HepG2 (cell line): ENCODE measurements around the gene NBPF1. TPM values are rescaled to one million over a fixed set of nuclear protein-coding genes. Genes with fewer than 3 reads are reported as not detected.
"Not testable (repeated sequence)": the region's sequence is repeated elsewhere in the genome, so short reads cannot be mapped to it uniquely, and the experiment has no call there.

Experiments used
- FOXM1 ChIP-seq: sonication (generic); formaldehyde crosslinking; IDR thresholded peaks from 2 replicates; pipeline ENCODE4 v1.5.0; 2020; ENCODE audit warnings: missing genetic modification reagents
- FOXO1 ChIP-seq: sonication (generic); formaldehyde crosslinking; IDR thresholded peaks from 2 replicates; pipeline ENCODE4 v1.4.0; 2020; ENCODE audit warnings: missing genetic modification reagents
- GABPA ChIP-seq, 2 experiments: IDR thresholded peaks; 2 replicates each; pipeline ENCODE4 v1.6.1; 2011 to 2016; ENCODE audit warnings: low read depth in 2 of 2, low read length in 1 of 2, missing biosample characterization in 1 of 2, missing genetic modification characterization in 1 of 2
- HMG20A ChIP-seq: IDR thresholded peaks from 2 replicates; pipeline ENCODE4 v1.6.1; 2016; ENCODE audit warnings: borderline replicate concordance
- KLF6 ChIP-seq: IDR thresholded peaks from 2 replicates; pipeline ENCODE4 v1.8.0; 2016; ENCODE audit warnings: missing biosample characterization, missing genetic modification reagents
- KMT2A ChIP-seq: sonication (generic); formaldehyde crosslinking; IDR thresholded peaks from 2 replicates; pipeline ENCODE4 v1.4.0; 2020; ENCODE audit warnings: missing genetic modification reagents
- MED13 ChIP-seq: sonication (generic); formaldehyde crosslinking; IDR thresholded peaks from 2 replicates; pipeline ENCODE4 v1.5.0; 2020; ENCODE audit warnings: missing genetic modification reagents
- MIER3 ChIP-seq: IDR thresholded peaks from 2 replicates; pipeline ENCODE4 v1.6.1; 2016; ENCODE audit warnings: missing compliant biosample characterization, borderline replicate concordance
- MIXL1 ChIP-seq: IDR thresholded peaks from 2 replicates; pipeline ENCODE4 v1.6.1; 2016
- NCOA2 ChIP-seq: sonication (generic); formaldehyde crosslinking; IDR thresholded peaks from 2 replicates; pipeline ENCODE4 v1.8.0; 2022; ENCODE audit warnings: inconsistent platforms
- NR2F1 ChIP-seq, 2 experiments: fragments of 450-650 bp in 1 of 2; formaldehyde crosslinking in 1 of 2; IDR thresholded peaks; 2 replicates each; pipeline versions ENCODE4 v1.5.0 to v1.6.1; 2016 to 2020; ENCODE audit warnings: mild to moderate bottlenecking in 1 of 2, missing compliant biosample characterization in 1 of 2, missing genetic modification reagents in 1 of 2, moderate library complexity in 1 of 2
- NR2F2 ChIP-seq: IDR thresholded peaks from 2 replicates; pipeline ENCODE4 v1.6.1; 2012; ENCODE audit warnings: low read depth, inconsistent platforms, borderline replicate concordance
- RCOR2 ChIP-seq: IDR thresholded peaks from 2 replicates; pipeline ENCODE4 v1.6.1; 2016; ENCODE audit warnings: missing biosample characterization, missing genetic modification reagents
- SALL1 ChIP-seq: sonication (generic); formaldehyde crosslinking; IDR thresholded peaks from 2 replicates; pipeline ENCODE4 v1.8.0; 2022; ENCODE audit warnings: mild to moderate bottlenecking, missing genetic modification reagents
- TARDBP ChIP-seq: sonication (generic); formaldehyde crosslinking; IDR thresholded peaks from 2 replicates; pipeline ENCODE4 v1.8.0; 2022; ENCODE audit warnings: mild to moderate bottlenecking, missing genetic modification reagents
- TCF7 ChIP-seq: sonication (generic); IDR thresholded peaks from 2 replicates; pipeline ENCODE4 v1.6.1; 2016; ENCODE audit warnings: antibody characterized with exemption, low read depth
- ZKSCAN8 ChIP-seq: IDR thresholded peaks from 2 replicates; pipeline ENCODE4 v1.6.1; 2016; ENCODE audit warnings: borderline replicate concordance, missing genetic modification reagents, missing compliant biosample characterization
- ZNF501 ChIP-seq: sonication (generic); formaldehyde crosslinking; IDR thresholded peaks from 2 replicates; pipeline ENCODE4 v1.5.1; 2020; ENCODE audit warnings: mild to moderate bottlenecking, moderate library complexity, missing genetic modification reagents
- ZNF614 ChIP-seq: IDR thresholded peaks from 2 replicates; pipeline ENCODE4 v1.6.1; 2018; ENCODE audit warnings: missing biosample characterization, missing genetic modification reagents, inconsistent platforms, borderline replicate concordance
- polyA plus RNA-seq, 8 experiments: library from polyadenylated mRNA; depleted of rRNA in 3 of 8; stranded (reverse) in 7 of 8; unstranded in 1 of 8; fragments of >200 nt; fragmentation: Illumina TruSeq in 4 of 8; extraction: Trizol in 4 of 8; gene quantifications; 2 replicates each; pipeline versions ENCODE4 v1.2.1 to v1.2.3, GENCODE V29; 2011 to 2016; ENCODE audit warnings: low read depth in 4 of 8, missing spikeins in 1 of 8, mixed read lengths in 1 of 8; ENCODE audit not compliant: insufficient read depth in 1 of 8
- total RNA-seq, 5 experiments: library from RNA; depleted of rRNA; stranded (reverse); fragments of >200 nt; fragmentation: Illumina TruSeq; extraction: Trizol; gene quantifications; 2 replicates each; pipeline ENCODE4 v1.2.3, GENCODE V29; 2016; ENCODE audit warnings: low read depth in 1 of 5
- TF ChIP-seq, protein P1 (sequence below): IDR thresholded peaks from 2 replicates; pipeline ENCODE4 v1.6.1; 2018; ENCODE audit warnings: missing genetic modification reagents, mild to moderate bottlenecking, missing compliant biosample characterization
- TF ChIP-seq, protein P2 (sequence below): IDR thresholded peaks from 2 replicates; pipeline ENCODE4 v1.6.1; 2016; ENCODE audit warnings: mild to moderate bottlenecking
- TF ChIP-seq, protein P3 (sequence below): IDR thresholded peaks from 2 replicates; pipeline ENCODE4 v1.6.1; 2016; ENCODE audit warnings: missing compliant biosample characterization, missing genetic modification reagents, borderline replicate concordance
- TF ChIP-seq, protein P4 (sequence below): sonication (generic); formaldehyde crosslinking; IDR thresholded peaks from 2 replicates; pipeline ENCODE4 v1.4.0; 2020; ENCODE audit warnings: missing genetic modification reagents, mild to moderate bottlenecking, borderline replicate concordance
- TF ChIP-seq, protein P5 (sequence below): sonication (generic); formaldehyde crosslinking; IDR thresholded peaks from 2 replicates; pipeline ENCODE4 v1.4.0; 2020; ENCODE audit warnings: missing genetic modification reagents
- TF ChIP-seq, protein P6 (sequence below): IDR thresholded peaks from 2 replicates; pipeline ENCODE4 v1.6.1; 2012; ENCODE audit warnings: inconsistent platforms

NBPF1 gene
- total and polyA plus RNA-seq, 2 of the 13 experiments (the other 11 are each of a cell fraction or from before 2014, with no cell fraction given), result 30.3 to 35.6 TPM

DNA sequence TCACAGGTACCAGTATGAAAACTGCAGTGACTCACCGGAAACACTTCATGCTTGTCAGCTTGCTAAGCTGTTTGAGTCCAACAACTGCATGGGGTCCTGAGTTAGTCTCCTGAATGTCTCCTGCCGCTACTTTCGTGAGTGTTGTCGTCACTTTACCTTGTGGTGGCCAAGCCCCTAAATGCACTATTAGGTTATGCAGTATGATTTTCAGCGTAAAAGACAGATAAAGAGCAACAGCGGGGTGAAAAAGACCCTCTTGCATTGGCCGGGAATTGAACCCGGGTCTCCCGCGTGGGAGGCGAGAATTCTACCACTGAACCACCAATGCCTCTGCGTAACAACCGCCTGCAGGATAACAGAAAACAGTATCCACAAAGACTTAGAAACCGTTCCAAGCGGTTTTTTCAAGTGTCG, 67.7 kb downstream of the NBPF1 start (continued):
- TF ChIP-seq, protein P1, sequence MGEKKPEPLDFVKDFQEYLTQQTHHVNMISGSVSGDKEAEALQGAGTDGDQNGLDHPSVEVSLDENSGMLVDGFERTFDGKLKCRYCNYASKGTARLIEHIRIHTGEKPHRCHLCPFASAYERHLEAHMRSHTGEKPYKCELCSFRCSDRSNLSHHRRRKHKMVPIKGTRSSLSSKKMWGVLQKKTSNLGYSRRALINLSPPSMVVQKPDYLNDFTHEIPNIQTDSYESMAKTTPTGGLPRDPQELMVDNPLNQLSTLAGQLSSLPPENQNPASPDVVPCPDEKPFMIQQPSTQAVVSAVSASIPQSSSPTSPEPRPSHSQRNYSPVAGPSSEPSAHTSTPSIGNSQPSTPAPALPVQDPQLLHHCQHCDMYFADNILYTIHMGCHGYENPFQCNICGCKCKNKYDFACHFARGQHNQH (CRISPR knock-in tag), result peak; percentile 75
- TF ChIP-seq, protein P2, sequence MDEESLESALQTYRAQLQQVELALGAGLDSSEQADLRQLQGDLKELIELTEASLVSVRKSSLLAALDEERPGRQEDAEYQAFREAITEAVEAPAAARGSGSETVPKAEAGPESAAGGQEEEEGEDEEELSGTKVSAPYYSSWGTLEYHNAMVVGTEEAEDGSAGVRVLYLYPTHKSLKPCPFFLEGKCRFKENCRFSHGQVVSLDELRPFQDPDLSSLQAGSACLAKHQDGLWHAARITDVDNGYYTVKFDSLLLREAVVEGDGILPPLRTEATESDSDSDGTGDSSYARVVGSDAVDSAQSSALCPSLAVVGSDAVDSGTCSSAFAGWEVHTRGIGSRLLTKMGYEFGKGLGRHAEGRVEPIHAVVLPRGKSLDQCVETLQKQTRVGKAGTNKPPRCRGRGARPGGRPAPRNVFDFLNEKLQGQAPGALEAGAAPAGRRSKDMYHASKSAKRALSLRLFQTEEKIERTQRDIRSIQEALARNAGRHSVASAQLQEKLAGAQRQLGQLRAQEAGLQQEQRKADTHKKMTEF (CRISPR knock-in tag), result peak; percentile 83
- TF ChIP-seq NCOA2 (CRISPR knock-in tag), result peak; percentile 51
- peak; percentile 52 for TF ChIP-seq SALL1 (CRISPR knock-in tag)
- TF ChIP-seq NR2F1 (CRISPR knock-in tag; IDR thresholded peaks at IDR 0.05), result peak in 1 of 2 experiments; percentile 42; a peak in 1 of 4 replicates
- peak; percentile 54; the same call in 1 of the 2 replicates for TF ChIP-seq RCOR2 (CRISPR knock-in tag)
- 0 out of 2 replicates have a peak, but pooled peaks have one; percentile 47 for TF ChIP-seq MED13 (CRISPR knock-in tag)
- TF ChIP-seq MIXL1 (CRISPR knock-in tag), result peak; percentile 80
- TF ChIP-seq ZNF614 (CRISPR knock-in tag), result peak; percentile 90
- TF ChIP-seq FOXO1, result peak; percentile 53
- TF ChIP-seq, protein P3, sequence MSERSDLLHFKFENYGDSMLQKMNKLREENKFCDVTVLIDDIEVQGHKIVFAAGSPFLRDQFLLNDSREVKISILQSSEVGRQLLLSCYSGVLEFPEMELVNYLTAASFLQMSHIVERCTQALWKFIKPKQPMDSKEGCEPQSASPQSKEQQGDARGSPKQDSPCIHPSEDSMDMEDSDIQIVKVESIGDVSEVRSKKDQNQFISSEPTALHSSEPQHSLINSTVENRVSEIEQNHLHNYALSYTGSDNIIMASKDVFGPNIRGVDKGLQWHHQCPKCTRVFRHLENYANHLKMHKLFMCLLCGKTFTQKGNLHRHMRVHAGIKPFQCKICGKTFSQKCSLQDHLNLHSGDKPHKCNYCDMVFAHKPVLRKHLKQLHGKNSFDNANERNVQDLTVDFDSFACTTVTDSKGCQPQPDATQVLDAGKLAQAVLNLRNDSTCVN, result peak; percentile 72; the same call in 1 of the 2 replicates
- TF ChIP-seq, protein P4, sequence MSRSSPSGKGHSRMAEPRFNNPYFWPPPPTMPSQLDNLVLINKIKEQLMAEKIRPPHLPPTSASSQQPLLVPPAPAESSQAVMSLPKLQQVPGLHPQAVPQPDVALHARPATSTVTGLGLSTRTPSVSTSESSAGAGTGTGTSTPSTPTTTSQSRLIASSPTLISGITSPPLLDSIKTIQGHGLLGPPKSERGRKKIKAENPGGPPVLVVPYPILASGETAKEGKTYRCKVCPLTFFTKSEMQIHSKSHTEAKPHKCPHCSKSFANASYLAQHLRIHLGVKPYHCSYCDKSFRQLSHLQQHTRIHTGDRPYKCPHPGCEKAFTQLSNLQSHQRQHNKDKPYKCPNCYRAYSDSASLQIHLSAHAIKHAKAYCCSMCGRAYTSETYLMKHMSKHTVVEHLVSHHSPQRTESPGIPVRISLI (CRISPR knock-in tag), result peak; percentile 72; the same call in 1 of the 2 replicates
- TF ChIP-seq ZKSCAN8 (CRISPR knock-in tag), result peak; percentile 78; the same call in 1 of the 2 replicates
- TF ChIP-seq FOXM1, result 0 out of 2 replicates have a peak, but pooled peaks have one; percentile 33
- peak; percentile 38; the same call in 1 of the 2 replicates for TF ChIP-seq NR2F2
- peak; percentile 48; the same call in 1 of the 2 replicates for TF ChIP-seq KMT2A (CRISPR knock-in tag)
- TF ChIP-seq KLF6, result peak; percentile 64
- TF ChIP-seq, protein P5, sequence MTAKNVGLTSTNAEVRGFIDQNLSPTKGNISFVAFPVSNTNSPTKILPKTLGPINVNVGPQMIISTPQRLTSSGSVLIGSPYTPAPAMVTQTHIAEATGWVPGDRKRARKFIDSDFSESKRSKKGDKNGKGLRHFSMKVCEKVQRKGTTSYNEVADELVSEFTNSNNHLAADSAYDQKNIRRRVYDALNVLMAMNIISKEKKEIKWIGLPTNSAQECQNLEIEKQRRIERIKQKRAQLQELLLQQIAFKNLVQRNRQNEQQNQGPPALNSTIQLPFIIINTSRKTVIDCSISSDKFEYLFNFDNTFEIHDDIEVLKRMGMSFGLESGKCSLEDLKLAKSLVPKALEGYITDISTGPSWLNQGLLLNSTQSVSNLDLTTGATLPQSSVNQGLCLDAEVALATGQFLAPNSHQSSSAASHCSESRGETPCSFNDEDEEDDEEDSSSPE (CRISPR knock-in tag), result peak; percentile 65
- not testable (repeated sequence) for TF ChIP-seq GABPA (IDR thresholded peaks at IDR 0.05; ENCODE audit: low read depth, low read length)
- peak; percentile 43 for TF ChIP-seq GABPA (CRISPR knock-in tag; IDR thresholded peaks at IDR 0.05; ENCODE audit: low read depth)
- peak; percentile 43; the same call in 1 of the 2 replicates for TF ChIP-seq TARDBP
- TF ChIP-seq TCF7, result 0 out of 2 replicates have a peak, but pooled peaks have one; percentile 12
- TF ChIP-seq HMG20A (CRISPR knock-in tag), result peak; percentile 44; the same call in 1 of the 2 replicates
- TF ChIP-seq, protein P6, sequence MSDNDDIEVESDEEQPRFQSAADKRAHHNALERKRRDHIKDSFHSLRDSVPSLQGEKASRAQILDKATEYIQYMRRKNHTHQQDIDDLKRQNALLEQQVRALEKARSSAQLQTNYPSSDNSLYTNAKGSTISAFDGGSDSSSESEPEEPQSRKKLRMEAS, result 0 out of 2 replicates have a peak, but pooled peaks have one; percentile 22
- 0 out of 2 replicates have a peak, but pooled peaks have one; percentile 32 for TF ChIP-seq ZNF501
- TF ChIP-seq MIER3 (CRISPR knock-in tag), result peak; percentile 76; the same call in 1 of the 2 replicates
